HepG2 (cell line): ENCODE measurements around the gene KAT2A. TPM values are rescaled to one million over a fixed set of nuclear protein-coding genes. Genes with fewer than 3 reads are reported as not detected.
A peak's percentile ranks its signal among the peaks of the same experiment; 100 is the strongest.

Experiments
- AKNA ChIP-seq: sonication (generic); formaldehyde crosslinking; IDR thresholded peaks from 2 replicates; pipeline ENCODE4 v1.4.0; 2020; ENCODE audit warnings: missing genetic modification reagents, borderline replicate concordance
- BRCA1 ChIP-seq: sonication (generic); formaldehyde crosslinking; IDR thresholded peaks from 2 replicates; pipeline ENCODE4 v1.4.0; 2020; ENCODE audit warnings: missing genetic modification reagents
- FOXA1 ChIP-seq, 2 experiments: fragments of 450-650 bp in 1 of 2; sonication (generic) in 1 of 2; formaldehyde crosslinking in 1 of 2; IDR thresholded peaks; 2 replicates each; pipeline versions ENCODE4 v1.4.0 to v1.6.1; 2016 to 2020; ENCODE audit warnings: missing genetic modification reagents in 1 of 2
- FOXO1 ChIP-seq: sonication (generic); formaldehyde crosslinking; IDR thresholded peaks from 2 replicates; pipeline ENCODE4 v1.4.0; 2020; ENCODE audit warnings: missing genetic modification reagents
- GATAD2A ChIP-seq: IDR thresholded peaks from 2 replicates; pipeline ENCODE4 v1.6.1; 2016
- HINFP ChIP-seq: sonication (generic); formaldehyde crosslinking; IDR thresholded peaks from 2 replicates; pipeline ENCODE4 v1.4.0; 2020; ENCODE audit warnings: low read depth, mild to moderate bottlenecking, missing genetic modification reagents
- ISX ChIP-seq: sonication (generic); formaldehyde crosslinking; conservative IDR thresholded peaks from 2 replicates; pipeline ENCODE4 v1.5.0; 2020; ENCODE audit warnings: missing genetic modification reagents
- MIER2 ChIP-seq: IDR thresholded peaks from 2 replicates; pipeline ENCODE4 v1.6.1; 2016; ENCODE audit warnings: missing biosample characterization, missing genetic modification reagents
- MYNN ChIP-seq: sonication (generic); formaldehyde crosslinking; IDR thresholded peaks from 2 replicates; pipeline ENCODE4 v1.4.0; 2020; ENCODE audit warnings: mild to moderate bottlenecking, low read depth, missing genetic modification reagents
- RBM22 ChIP-seq: fragments of 200-400 bp; formaldehyde crosslinking; optimal IDR thresholded peaks from 2 replicates; pipeline ENCODE3; 2017; ENCODE audit warnings: mild to moderate bottlenecking, low read length, moderate library complexity
- SIN3B ChIP-seq: fragments of 150-350 bp; IDR thresholded peaks from 2 replicates; pipeline ENCODE4 v1.6.1; 2014; ENCODE audit warnings: low read length
- STAG1 ChIP-seq: sonication (generic); formaldehyde crosslinking; IDR thresholded peaks from 2 replicates; pipeline ENCODE4 v1.4.0; 2020; ENCODE audit warnings: missing genetic modification reagents
- ZBTB39 ChIP-seq: sonication (generic); formaldehyde crosslinking; IDR thresholded peaks from 2 replicates; pipeline ENCODE4 v1.5.0; 2020; ENCODE audit warnings: missing genetic modification reagents
- ZBTB7A ChIP-seq: sonication (generic); formaldehyde crosslinking; IDR thresholded peaks from 2 replicates; pipeline ENCODE4 v1.8.0; 2022; ENCODE audit warnings: mild to moderate bottlenecking, missing genetic modification reagents
- ZNF503 ChIP-seq: sonication (generic); formaldehyde crosslinking; IDR thresholded peaks from 2 replicates; pipeline ENCODE4 v1.4.0; 2020; ENCODE audit warnings: missing genetic modification reagents
- ZNF605 ChIP-seq: sonication (generic); formaldehyde crosslinking; IDR thresholded peaks from 2 replicates; pipeline ENCODE4 v1.8.0; 2022; ENCODE audit warnings: mild to moderate bottlenecking, missing genetic modification reagents
- ZNF710 ChIP-seq: sonication (generic); formaldehyde crosslinking; IDR thresholded peaks from 2 replicates; pipeline ENCODE4 v1.5.0; 2020; ENCODE audit warnings: mild to moderate bottlenecking, missing genetic modification reagents, borderline replicate concordance
- ZNF879 ChIP-seq: sonication (generic); formaldehyde crosslinking; IDR thresholded peaks from 2 replicates; pipeline ENCODE4 v1.8.1; 2023; ENCODE audit warnings: missing genetic modification reagents
- polyA plus RNA-seq, 8 experiments: library from polyadenylated mRNA; depleted of rRNA in 3 of 8; stranded (reverse) in 7 of 8; unstranded in 1 of 8; fragments of >200 nt; fragmentation: Illumina TruSeq in 4 of 8; extraction: Trizol in 4 of 8; gene quantifications; 2 replicates each; pipeline versions ENCODE4 v1.2.1 to v1.2.3, GENCODE V29; 2011 to 2016; ENCODE audit warnings: low read depth in 4 of 8, missing spikeins in 1 of 8, mixed read lengths in 1 of 8; ENCODE audit not compliant: insufficient read depth in 1 of 8
- total RNA-seq, 5 experiments: library from RNA; depleted of rRNA; stranded (reverse); fragments of >200 nt; fragmentation: Illumina TruSeq; extraction: Trizol; gene quantifications; 2 replicates each; pipeline ENCODE4 v1.2.3, GENCODE V29; 2016; ENCODE audit warnings: low read depth in 1 of 5

Gene KAT2A
- total and polyA plus RNA-seq, 2 of the 13 experiments (the other 11 are each of a cell fraction or from before 2014, with no cell fraction given): 29.1 to 90.4 TPM

GRCh38 chr17:42116705-42117396, 4.3 kb downstream of the KAT2A start (continued):
- TF ChIP-seq FOXO1 (CRISPR knock-in tag): peak; percentile 74
- TF ChIP-seq ZNF605 (CRISPR knock-in tag): no peak; the same call in 1 of the 2 replicates
- TF ChIP-seq ZBTB7A (CRISPR knock-in tag): no peak
- no peak for TF ChIP-seq ZNF879 (CRISPR knock-in tag)
- TF ChIP-seq FOXA1 (IDR thresholded peaks at IDR 0.05): no peak
- TF ChIP-seq FOXA1 (CRISPR knock-in tag; IDR thresholded peaks at IDR 0.05): peak; percentile 90
- peak; percentile 59 for TF ChIP-seq GATAD2A (CRISPR knock-in tag)
- no peak for TF ChIP-seq AKNA (CRISPR knock-in tag)
- no peak for TF ChIP-seq BRCA1 (CRISPR knock-in tag)
- no peak for TF ChIP-seq ZBTB39 (CRISPR knock-in tag)
- TF ChIP-seq ZNF503 (CRISPR knock-in tag): no peak
- TF ChIP-seq RBM22: peak; percentile 48
- no peak for TF ChIP-seq MYNN (CRISPR knock-in tag)
- TF ChIP-seq MIER2 (CRISPR knock-in tag): 0 out of 2 replicates have a peak, but pooled peaks have one; percentile 27
- no peak for TF ChIP-seq HINFP (CRISPR knock-in tag)
- no peak for TF ChIP-seq ISX (CRISPR knock-in tag)
- TF ChIP-seq STAG1 (CRISPR knock-in tag): peak; percentile 97
- TF ChIP-seq ZNF710 (CRISPR knock-in tag): no peak
- no peak for TF ChIP-seq SIN3B
